Small intestine (tissue), 7 donors: ENCODE data around the gene PAK4. TPM values are rescaled to one million over a fixed set of nuclear protein-coding genes. Genes with fewer than 3 reads are reported as not detected.

ENCODE experiments used
- DNase-seq, 2 donors: peaks; one replicate each; pipeline versions ENCODE4 v3.0.0 to v3.0.0-alpha.2; 2013
- FAIRE-seq: peaks from 2 replicates; lab custom pipeline; 2012; peaks lifted over from hg19 to GRCh38; lab: Jason Lieb, UNC
- H3K27ac ChIP-seq, 3 donors: one replicate each; pipeline ENCODE4 v1.5.1; 2013; ENCODE audit warnings: low read length in 2 of 3, mild to moderate bottlenecking in 2 of 3, control low read depth in 1 of 3, inconsistent platforms in 1 of 3, low read depth in 1 of 3, moderate library complexity in 1 of 3
- H3K27me3 ChIP-seq, 3 donors: one replicate each; pipeline ENCODE4 v1.6.1; 2013; ENCODE audit warnings: low read length in 3 of 3, inconsistent platforms in 1 of 3; ENCODE audit not compliant: control insufficient read depth in 3 of 3, insufficient read depth in 3 of 3
- H3K36me3 ChIP-seq, 3 donors: one replicate each; pipeline ENCODE4 v1.6.1; 2013; ENCODE audit warnings: low read length in 3 of 3, inconsistent platforms in 1 of 3, low read depth in 1 of 3, mild to moderate bottlenecking in 1 of 3, moderate library complexity in 1 of 3; ENCODE audit not compliant: control insufficient read depth in 3 of 3, insufficient read depth in 2 of 3
- H3K4me1 ChIP-seq, 3 donors: one replicate each; pipeline ENCODE4 v1.6.1; 2013; ENCODE audit warnings: low read length in 2 of 3, inconsistent platforms in 1 of 3, low read depth in 1 of 3, mild to moderate bottlenecking in 1 of 3, moderate library complexity in 1 of 3; ENCODE audit not compliant: control insufficient read depth in 3 of 3, insufficient read depth in 2 of 3
- H3K4me3 ChIP-seq, 3 donors: one replicate each; pipeline ENCODE4 v1.5.1; 2013; ENCODE audit warnings: low read length in 3 of 3, control low read depth in 1 of 3, inconsistent platforms in 1 of 3, low read depth in 1 of 3, mild to moderate bottlenecking in 1 of 3, moderate library complexity in 1 of 3
- H3K9me3 ChIP-seq, 2 donors: one replicate each; pipeline ENCODE4 v1.6.1; 2013; ENCODE audit warnings: low read depth in 1 of 2, low read length in 1 of 2; ENCODE audit not compliant: control insufficient read depth in 2 of 2, insufficient read depth in 1 of 2
- WGBS, 3 donors: extraction: QIAGEN DNeasy Blood & Tissue Kit; methylation state at CpG; one replicate each; pipeline ENCODE4 v1.1.7; 2013; 5-methylcytosine and 5-hydroxymethylcytosine counted together
- polyA plus RNA-seq, 4 donors: library from polyadenylated mRNA; stranded (reverse) in 3 of 4; unstranded in 1 of 4; fragments of 200-250 nt in 3 of 4; fragments of 120-200 nt in 1 of 4; gene quantifications; one replicate each; pipeline versions ENCODE4 v1.2.1 to v1.2.3, GENCODE V29; 2013
- donor health status: healthy with polysubstance abuse.
- donor health status: control.
- donor health status: control.
- donor health status: Bipolar disorder and iron deficiency.
- donor health status: healthy.

Gene PAK4
- polyA plus RNA-seq, 4 donors: 34.6 to 73.4 (median 54.2) TPM

DNA sequence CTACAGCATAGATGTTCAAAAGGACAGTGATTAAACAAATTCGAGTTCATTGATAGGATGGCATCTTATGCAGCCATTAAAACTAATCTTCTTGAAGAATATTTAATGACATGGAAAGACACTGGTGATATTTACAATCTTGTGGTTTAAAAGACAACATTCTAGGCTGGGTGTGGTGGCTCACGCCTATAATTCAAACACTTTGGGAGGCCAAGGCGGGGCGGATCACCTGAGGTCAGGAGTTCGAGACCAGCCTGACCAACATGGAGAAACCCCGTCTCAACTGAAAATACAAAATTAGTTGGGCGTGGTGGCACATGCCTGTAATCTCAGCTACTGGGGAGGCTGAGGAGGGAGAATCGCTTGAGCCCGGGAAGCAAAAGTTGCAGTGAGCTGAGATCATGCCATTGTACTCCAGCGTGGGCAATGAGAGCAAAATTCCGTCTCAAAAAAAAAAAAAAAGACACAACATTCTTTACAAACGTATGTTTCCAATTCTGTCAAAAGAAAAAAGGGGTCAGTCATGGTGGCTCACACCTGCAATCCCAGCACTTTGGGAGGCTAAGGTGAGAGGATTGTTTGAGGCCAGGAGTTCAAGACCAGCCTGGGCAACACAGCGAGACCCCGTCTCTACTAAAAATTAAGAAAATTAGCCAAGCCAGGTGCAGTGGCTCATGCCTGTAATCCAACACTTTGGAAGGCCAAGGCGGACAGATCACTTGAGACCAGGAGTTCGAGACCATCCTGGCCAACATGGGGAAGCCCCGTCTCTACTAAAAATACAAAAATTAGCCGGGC, 2.5 kb upstream of the PAK4 start:
- FAIRE-seq (no peak), DNase-seq (no peak)
- Histone ChIP-seq H3K4me1 (peaks cover 2 to 15% (median 4%) of the 10 kb centered on the region in 3 donors), H3K27ac (no peak overlapping the region), H3K9me3 (no peaks in the 10 kb centered on the region), H3K4me3 (no peak overlapping the region), H3K36me3 (peaks cover 0 to 15% (median 0%) of the 10 kb centered on the region in 3 donors), H3K27me3 (no peaks in the 10 kb centered on the region)
- 56 to 79% (median 72%) methylated on average over 18 of the region's 18 CpGs for WGBS, 3 donors

DNA sequence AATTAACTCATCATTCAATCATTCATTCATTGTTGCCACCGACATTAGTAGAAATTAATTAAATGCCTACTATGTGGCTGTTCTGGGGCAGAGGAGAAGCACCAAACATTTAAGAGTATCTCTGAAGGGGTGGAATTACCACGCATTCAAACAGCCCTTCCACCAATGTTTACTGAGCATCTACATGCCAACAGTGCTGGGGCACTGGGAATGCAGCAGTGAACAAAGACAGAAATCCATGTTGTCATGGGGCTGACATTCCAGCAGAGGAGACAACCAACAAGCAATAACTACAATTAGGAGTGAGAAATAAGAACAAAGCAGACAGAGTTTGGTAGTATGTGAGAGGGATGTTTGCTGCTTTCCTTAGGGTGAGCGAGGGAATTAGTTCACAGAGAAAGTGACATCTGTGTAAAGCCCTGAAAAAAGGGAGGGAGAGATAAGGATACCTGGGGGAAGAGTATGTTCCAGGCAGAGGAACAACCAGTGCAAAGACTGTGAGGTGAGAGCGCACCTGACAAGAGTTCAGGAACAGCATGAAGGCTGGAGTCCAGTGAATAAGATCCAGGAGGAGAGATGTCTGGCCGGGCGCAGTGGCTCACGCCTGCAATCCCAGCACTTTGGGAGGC, 1.3 kb upstream of the PAK4 start:
- no peaks in the 10 kb centered on the region for H3K27me3 ChIP-seq
- no peak for FAIRE-seq
- peaks cover 5 to 26% (median 9%) of the 10 kb centered on the region in 3 donors for H3K4me1 ChIP-seq
- H3K36me3 ChIP-seq: peaks cover 0 to 22% (median 0%) of the 10 kb centered on the region in 3 donors
- no peak overlapping the region for H3K4me3 ChIP-seq
- H3K9me3 ChIP-seq: no peaks in the 10 kb centered on the region
- DNase-seq: no peak
- H3K27ac ChIP-seq: no peak overlapping the region
- 76 to 83% (median 77%) methylated on average over 7 of the region's 7 CpGs for WGBS, 3 donors

DNA sequence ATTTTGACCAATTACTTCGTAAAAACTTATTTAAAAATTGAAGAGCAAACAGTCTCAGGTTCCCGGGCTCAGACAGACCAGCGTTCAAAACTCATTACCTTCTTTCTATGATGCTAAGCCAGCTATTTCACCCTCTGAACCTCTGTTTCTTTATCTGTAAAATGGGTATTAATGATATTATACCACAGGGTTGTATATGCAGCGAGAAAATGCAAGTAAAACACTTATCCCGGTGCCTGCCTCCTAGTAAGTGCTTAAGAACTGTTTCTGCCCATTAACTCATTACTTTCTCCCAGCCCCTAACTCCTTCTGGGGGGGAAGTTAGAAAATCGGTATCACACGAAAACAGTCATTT, 410 bp upstream of the PAK4 start:
- Histone ChIP-seq H3K27ac (peak overlapping the region in 2 of 3 donors; percentile 29 to 50), H3K4me1 (peaks cover 8 to 34% (median 9%) of the 10 kb centered on the region in 3 donors), H3K27me3 (no peaks in the 10 kb centered on the region), H3K36me3 (peaks cover 0 to 28% (median 0%) of the 10 kb centered on the region in 3 donors), H3K4me3 (peak overlapping the region in 2 of 3 donors; percentile 76 to 91), H3K9me3 (no peaks in the 10 kb centered on the region)
- no peak for DNase-seq
- WGBS, 3 donors: 27 to 35% (median 30%) methylated on average over 7 of the region's 7 CpGs
- FAIRE-seq: no peak

DNA sequence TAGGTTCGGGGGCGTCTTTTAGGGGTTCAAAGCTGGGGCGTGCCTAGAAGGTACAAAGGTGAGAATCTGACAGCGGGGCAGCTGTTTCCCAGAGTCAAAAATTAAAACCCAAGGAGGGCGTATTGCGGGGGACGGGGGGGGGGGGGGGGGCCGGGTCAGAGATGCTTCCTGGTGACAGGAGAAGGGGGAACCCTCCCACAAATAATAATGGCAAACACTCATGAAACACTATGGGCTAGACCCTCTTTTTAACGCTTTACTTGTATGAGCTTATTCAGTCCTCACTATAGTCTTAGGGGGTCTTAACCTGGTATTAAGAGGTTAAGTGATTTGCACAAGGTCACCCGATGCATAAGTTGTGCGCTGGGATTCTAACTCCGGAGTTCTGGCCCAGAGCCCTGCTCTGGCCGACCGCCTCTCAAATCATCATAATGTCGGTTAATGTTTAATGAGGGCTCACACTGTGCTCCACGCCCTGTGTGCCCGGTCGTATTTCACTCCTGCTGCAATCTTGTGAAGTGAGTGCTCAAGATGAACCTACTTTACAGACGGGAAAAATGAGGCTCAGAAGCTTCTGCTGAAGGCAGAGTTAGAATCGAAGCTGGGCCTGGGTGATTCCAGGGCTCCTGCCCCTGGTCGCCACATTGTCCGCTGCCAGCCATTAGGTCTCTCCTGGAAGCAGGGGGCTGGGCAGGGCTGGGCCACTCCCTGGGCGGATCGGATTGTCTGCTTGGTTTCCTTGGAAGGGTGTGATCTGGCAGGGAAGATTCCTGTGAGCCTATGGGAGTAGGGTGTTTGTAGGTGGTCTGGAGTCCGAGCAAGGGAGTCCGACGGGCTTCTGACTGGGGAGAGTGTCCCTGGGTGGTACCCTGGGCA, 964 bp downstream of the PAK4 start:
- peak overlapping the region; percentile 76 to 91 (median 84) for H3K4me3 ChIP-seq
- no peaks in the 10 kb centered on the region for H3K9me3 ChIP-seq
- 9 to 29% (median 25%) methylated on average over 26 to 27 of the region's 27 CpGs for WGBS, 3 donors
- peaks cover 8 to 46% (median 9%) of the 10 kb centered on the region in 3 donors for H3K4me1 ChIP-seq
- peak overlapping the region; percentile 92 to 96 (median 96) for H3K27ac ChIP-seq
- DNase-seq (peak; percentile 93 to 95), FAIRE-seq (no peak)
- peaks cover 0 to 40% (median 0%) of the 10 kb centered on the region in 3 donors for H3K36me3 ChIP-seq
- H3K27me3 ChIP-seq: no peaks in the 10 kb centered on the region

DNA sequence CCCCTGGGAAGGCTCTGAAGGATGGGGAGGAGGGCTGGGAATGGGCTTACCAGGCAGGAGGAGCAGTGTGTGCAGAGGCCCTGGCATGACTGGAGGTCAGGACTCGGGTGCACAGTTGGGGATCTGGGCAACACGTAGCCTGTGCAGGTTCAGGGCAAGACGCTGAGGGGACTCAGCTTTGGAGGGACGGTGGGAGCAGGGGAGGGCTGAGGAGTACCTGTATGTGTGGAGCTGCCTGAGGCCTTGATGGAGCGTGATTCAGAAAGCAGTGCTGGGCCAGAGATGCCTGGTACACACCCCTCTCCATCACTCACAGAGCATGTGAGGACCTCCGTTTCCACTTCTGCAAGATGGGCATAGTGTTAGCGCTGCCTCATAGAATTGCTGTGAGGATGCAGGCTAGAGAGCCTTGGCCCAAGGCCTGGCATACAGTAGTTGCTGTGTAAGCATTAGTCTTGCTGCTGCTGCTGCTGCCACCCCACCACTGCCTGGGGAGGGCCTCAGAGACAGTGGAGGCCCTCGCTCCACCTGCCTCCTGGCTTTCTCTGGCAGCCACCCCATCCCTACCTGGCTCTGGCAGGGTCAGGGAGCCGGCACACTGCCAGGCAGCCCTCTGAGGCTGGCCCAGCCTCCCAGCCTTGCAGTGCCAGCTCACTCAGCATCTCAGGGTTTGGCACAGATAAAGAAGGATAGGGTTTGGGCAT, 2.4 kb downstream of the PAK4 start:
- Histone ChIP-seq H3K4me1 (peaks cover 8 to 59% (median 9%) of the 10 kb centered on the region in 3 donors), H3K9me3 (no peaks in the 10 kb centered on the region), H3K27ac (peak overlapping the region; percentile 92 to 96 (median 96)), H3K27me3 (no peaks in the 10 kb centered on the region), H3K36me3 (peaks cover 0 to 50% (median 0%) of the 10 kb centered on the region in 3 donors), H3K4me3 (peak overlapping the region in 2 of 3 donors; percentile 76 to 91)
- DNase-seq: no peak
- 39 to 52% (median 45%) methylated on average over 9 of the region's 9 CpGs for WGBS, 3 donors
- no peak for FAIRE-seq

DNA sequence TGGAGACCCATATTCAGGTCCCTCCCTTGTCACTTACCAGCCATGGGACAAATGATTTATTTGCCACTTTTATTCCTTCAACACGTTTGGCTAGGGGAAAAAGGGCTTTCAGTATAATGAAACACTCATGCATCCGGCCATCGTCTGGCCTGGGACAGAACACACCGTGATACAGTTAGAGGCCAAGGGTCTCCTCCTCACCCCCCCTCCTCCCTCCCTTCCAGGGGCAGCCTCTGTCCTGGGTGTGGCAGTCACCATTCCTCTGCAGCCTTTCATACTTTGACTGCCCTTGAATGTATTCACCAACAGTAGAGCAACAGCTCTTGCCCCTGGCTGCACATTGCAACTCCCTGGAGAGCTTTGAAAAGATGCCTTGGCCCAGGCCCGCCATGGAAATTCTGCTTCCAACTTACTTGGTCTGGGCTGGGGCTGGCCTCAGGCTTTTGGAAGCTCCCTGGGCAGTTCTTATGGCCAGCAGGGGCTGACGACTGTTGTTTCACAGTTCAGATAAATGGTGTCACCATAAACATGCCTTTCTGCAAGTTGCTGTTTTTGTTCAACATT, 3.0 kb downstream of the PAK4 start:
- peak overlapping the region; percentile 92 to 96 (median 96) for H3K27ac ChIP-seq
- peaks cover 8 to 65% (median 9%) of the 10 kb centered on the region in 3 donors for H3K4me1 ChIP-seq
- FAIRE-seq (no peak), DNase-seq (peak; percentile 81 to 90)
- no peaks in the 10 kb centered on the region for H3K9me3 ChIP-seq
- H3K27me3 ChIP-seq: no peaks in the 10 kb centered on the region
- 19 to 37% (median 23%) methylated on average over 6 of the region's 6 CpGs for WGBS, 3 donors
- peaks cover 0 to 50% (median 0%) of the 10 kb centered on the region in 3 donors for H3K36me3 ChIP-seq
- no peak overlapping the region for H3K4me3 ChIP-seq

DNA sequence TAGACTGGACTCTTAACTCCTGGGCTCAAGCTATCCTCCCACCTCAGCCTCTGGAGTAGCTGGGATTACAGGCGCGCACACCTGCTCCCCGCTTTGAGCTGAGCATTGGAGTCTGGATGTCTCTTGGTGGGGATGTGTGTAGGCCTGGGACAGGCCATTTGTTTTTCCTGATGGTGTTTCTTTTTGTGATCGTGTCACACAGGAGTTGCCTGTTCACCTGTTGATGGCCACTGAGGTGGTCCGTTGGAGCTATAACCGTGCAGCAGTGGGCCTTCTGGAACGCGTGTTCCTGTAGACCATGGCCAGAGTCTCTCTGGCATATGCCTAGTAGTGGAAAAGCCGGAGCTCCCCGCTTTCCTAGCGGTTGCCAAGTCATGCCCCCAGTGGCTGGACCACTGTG, 3.5 kb downstream of the PAK4 start:
- Histone ChIP-seq H3K9me3 (no peaks in the 10 kb centered on the region), H3K4me3 (no peak overlapping the region), H3K27ac (peak overlapping the region in 2 of 3 donors; percentile 92 to 96), H3K27me3 (no peaks in the 10 kb centered on the region), H3K36me3 (peaks cover 0 to 50% (median 0%) of the 10 kb centered on the region in 3 donors), H3K4me1 (peaks cover 8 to 70% (median 9%) of the 10 kb centered on the region in 3 donors)
- 86 to 94% (median 93%) methylated on average over 11 of the region's 11 CpGs for WGBS, 3 donors
- no peak for DNase-seq
- no peak for FAIRE-seq
